Endothelial cell of hepatic sinusoid (primary cell): ENCODE results near the gene CCNQ.

Source experiments
- in situ Hi-C: cut with HindIII; loops from 2 replicates; pipeline ENCODE4 v1.10.0; 2017; ENCODE audit warnings: low sequenced_read_pairs

The CCNQ gene

DNA sequence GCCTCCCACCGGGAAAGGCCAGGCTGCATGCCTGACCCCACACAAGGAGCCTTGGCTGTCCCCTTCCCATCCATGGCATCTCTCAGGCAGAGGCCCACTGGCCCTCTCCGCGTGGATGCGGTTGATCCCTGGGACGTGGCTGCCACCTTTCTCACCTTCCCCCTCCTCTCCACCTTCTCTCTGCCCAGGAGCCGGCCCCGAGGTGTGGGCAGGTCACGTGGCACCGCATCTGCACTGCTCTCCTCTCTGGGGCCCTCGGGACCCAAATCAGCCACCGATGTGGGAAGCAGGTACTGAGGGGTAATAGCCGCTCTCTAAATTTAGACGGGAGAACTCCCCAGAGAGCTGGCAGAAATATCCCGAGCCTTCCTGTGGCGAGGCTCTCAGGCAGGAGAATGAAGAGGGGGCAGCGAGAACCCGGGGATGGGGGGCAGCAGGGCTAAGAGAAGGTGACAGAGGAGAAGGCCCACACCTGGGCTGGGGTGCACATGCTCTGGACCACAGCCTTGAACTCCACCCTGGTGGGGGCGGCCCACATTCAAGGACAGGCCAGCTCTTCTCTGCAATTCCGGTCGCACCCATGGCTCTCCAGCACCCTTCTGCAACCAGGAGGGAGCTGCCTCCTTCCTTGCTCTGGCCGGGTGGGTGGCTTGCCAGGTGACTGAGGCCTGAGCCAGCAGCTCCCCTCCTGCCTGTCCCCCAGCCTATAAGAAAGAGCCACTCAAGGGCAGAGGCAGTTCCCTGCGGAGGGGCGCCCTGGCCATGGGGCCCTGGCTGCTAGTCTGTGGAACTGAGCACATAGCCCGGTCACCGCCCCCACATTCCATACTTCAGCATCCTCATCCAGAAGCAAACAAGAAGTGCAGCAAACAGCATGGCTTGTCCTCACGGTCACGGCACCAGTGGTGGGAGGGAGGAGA is 38.4 kb upstream of the CCNQ start:
- in situ Hi-C loops: no loop called here

DNA sequence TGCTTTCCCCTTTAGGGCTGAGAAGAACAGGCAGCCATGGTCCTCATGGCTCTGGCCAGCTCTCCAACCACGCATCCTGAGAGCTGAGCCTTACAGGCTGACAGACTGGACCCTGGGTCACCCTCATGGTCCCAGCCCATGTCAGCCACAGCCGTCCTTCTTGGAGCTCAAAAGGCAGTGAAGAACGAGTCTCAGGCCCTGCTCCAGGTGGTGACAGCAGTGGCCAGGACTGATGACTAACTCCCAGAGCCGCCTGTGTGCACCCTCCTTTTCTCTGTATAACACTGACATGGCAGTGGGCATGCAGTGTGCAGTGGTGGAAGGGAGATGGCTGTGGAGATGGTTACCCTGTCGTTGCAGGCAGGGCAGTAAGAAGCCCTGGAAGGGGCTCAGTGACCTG is 37.8 kb upstream of the CCNQ start:
- in situ Hi-C loops: no loop called here

DNA sequence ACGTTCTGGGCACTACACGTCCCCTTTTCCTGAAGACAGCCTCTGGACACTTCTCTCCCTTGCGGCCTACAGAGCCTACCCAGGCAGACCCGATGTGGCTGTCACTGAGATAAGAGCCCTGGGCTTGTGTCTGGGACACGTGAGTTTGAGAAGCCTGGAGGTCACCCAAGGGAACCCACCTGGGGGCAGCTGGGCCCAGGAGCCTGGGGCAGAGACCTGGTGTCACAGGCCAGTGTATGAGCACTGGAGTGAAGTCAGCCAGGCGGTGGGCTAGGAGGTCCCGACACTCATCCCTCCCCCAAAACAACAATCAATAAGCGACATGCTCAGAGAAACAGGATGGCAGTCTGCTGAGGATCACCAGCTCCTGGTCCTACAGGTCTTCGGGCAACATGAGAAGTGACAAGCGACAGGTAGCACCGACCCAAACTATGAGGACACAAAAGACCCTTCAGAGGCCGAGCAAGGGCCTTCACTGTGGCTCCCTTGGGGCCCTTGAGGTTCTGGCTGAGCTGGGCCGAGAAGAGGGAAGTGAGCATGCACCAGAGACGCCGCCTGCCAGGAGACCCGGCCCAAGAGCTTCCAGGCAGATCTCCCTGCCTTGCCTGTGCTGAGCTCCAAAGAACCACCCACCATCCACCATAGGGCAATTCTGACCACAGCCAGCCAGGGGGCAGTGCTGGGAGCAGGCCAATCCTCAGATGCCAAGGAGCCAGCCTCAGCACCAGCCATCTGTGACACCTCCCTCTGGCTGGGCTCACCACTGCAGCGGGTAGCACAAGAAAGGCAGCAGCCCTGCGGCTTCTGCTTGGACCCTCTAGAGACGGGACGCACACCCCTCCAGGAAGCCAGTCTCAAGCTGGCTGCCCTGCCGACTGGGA is 37.1 kb upstream of the CCNQ start:
- in situ Hi-C loops: no loop called here

- in situ Hi-C loops: no loop called here
Measured at GRCh38 chrX:153635388-153635787, 36.4 kb upstream of the CCNQ start.

DNA sequence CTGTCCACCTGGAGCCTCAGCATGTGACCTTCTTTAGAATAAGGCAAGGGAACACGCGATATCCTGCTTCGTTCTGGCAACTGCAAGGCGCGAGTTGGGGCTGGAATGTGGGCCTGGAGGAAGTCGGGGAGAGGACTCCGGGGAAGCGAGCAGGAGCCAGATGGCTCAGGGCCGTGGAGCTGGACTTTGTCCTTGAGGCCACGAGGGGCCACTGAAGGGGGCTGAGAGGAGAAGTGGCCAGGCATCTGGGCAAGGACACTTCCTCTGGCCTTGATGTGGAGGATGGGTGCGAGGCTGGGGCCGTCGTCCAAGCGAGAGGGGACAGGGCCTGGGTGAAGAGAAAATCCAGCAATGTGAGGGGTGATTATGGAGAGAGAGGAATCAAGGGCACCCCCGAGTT is 35.9 kb upstream of the CCNQ start:
- in situ Hi-C loops: no loop called here

DNA sequence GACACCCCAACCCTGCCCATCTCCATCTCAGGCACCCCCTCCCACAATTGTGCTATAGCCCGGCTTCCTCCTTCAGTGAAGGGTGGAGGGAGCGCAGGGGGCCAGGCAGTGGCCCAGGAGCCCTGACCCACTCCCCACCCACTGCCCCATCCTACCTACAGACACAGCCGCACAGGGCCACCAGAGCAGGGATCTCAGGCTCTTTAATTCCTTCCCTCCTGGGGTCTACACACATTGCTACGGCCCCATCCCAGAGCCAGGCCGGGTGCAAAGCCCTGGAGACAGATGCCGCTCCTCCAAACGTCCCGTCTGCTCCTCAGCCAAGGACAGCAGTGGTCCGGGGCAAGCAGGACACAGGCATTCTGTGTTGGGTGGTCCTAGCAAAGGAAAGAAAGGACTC is 35.3 kb upstream of the CCNQ start:
- in situ Hi-C loops: no loop called here

- in situ Hi-C loops: no loop called here
Measured at GRCh38 chrX:153633607-153634180, 34.8 kb upstream of the CCNQ start.

DNA sequence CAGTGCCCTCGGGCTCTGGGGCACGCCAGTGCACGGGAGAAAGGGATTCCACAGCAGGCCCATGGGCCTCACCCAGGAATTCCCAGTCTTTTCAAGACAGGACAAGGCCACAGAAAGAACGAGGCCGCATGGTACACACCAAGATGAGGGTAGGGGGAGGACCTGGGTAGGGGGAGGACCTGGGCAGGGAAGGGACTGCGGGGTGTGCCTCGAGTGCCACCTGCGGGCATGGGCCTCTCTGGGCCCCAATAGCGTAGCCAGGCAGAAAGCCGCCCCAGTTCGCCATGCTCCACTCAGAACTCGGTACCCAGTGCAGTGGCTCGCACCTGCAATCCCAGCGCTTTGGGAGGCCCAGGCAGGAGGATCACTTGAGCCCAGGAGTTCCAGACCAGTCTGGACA is 34.1 kb upstream of the CCNQ start:
- in situ Hi-C loops: no loop called here

DNA sequence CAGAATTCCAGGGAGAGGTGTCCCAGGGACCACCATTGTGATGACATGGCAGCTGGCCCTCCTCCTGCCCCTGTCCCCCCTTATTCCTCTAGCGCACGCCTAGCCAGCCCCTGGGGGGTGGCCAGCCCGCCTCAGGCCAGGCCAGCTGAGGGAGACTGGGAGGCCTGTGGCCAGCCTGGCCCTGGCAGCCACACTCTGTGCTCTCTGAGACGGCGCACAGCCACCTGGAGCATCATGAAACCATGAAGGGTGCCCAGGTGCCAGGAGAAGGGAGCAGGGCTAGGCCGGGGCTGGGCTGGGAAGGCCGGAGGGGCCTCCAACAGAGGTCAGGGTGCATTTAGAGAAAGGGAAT is 33.6 kb upstream of the CCNQ start:
- in situ Hi-C loops: no loop called here

GRCh38 chrX:153631907-153632594 is 33.1 kb upstream of the CCNQ start:
- in situ Hi-C loops: no loop called here

GRCh38 chrX:153631346-153631745 is 32.4 kb upstream of the CCNQ start:
- in situ Hi-C loops: no loop called here

DNA sequence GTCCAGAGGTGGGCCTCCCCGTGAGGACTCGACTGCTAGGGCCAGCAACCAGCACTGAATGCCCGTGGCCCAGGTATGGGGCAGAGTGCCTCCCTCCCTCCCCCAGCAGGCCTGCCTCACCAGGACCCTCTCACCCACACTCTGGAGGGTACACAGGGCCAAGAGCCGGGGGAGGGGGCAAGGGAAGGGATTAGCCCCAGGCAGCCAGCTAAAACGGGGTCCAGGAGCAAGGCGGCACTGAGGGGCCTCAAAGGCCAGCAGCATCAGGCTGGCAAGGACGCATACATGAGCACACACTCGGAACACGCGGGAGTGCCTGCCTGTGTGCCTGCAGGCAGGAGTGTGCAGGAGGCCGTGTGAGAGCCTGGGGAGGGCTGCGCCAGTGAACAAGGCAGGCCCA is 29.7 kb upstream of the CCNQ start:
- in situ Hi-C loops: no loop called here

DNA sequence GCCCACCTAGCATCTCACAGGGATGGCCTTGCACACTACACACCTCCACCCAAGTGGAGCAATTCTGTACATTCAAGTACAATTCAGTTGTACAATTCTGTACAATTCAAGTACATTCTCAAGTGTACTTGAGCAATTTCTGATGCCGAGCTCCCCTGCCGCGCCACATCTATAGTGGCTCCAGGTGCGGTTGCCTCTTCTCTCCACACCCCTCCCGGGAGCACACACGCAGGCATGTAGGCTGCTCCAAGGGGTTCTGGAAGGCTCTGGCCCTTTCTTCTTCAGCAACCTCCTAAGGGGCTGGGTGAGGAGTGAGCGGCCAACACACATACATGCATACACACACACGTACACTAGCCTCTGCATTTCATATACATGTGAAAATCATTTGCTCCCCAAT is 29.2 kb upstream of the CCNQ start:
- in situ Hi-C loops: no loop called here

GRCh38 chrX:153627675-153628111 is 28.8 kb upstream of the CCNQ start:
- in situ Hi-C loops: no loop called here

DNA sequence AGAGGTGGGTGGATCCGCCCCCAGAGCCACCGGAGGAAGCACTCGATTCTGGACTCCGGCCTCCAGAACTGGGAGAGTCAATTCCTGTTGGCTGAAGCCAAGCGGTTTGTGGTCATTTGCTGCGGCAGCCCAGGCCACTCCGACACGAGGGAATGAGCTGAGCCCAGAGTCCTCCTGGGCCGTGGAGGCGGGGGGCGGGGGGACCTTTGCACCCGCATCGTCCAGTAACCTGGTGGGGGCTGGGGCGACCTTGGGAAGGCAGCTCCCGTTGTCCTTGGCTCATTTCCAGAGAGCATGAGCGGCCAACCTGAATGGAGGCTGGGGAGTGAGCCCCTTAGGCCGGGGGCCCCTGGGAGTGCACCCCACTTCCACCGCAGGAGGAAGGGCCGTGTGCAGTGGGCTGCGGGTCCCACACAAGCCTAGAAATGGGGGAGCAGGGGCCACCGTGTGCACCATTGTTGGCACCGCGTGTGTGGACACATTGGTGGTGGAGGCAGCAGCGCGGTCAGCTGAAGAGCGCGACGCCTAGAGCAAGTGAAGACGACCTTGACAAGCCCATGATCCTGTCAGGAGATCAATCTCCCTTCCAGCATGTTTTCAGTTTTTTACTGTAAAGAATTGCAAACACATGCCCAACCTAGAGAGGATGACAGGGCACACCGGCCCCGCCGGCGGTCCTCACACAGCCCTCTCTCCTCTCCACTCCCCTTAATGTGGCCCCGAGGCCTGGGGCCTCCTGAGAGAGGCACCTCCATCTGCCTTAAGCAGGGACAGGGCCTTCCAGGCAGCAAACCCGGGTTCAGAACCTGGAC is 28.1 kb upstream of the CCNQ start:
- in situ Hi-C loops: no loop called here

GRCh38 chrX:153626025-153626633 is 27.2 kb upstream of the CCNQ start:
- in situ Hi-C loops: no loop called here

GRCh38 chrX:153625271-153626024 is 26.5 kb upstream of the CCNQ start:
- in situ Hi-C loops: no loop called here

- in situ Hi-C loops: no loop called here
Measured at GRCh38 chrX:153624196-153625091, 25.5 kb upstream of the CCNQ start.
